Ramos (cell line): ENCODE measurements around the gene WWOX.
"Not testable (repeated sequence)": the region's sequence is repeated elsewhere in the genome, so short reads cannot be mapped to it uniquely, and the experiment has no call there.

Source experiments
- in situ Hi-C: fragments of 300-500 bp; cut with MboI; formaldehyde crosslinking; loops from one replicate; pipeline ENCODE4 v1.14.3; 2022; ENCODE audit warnings: low sequenced_read_pairs; ENCODE audit not compliant: unreplicated experiment

Gene WWOX

GRCh38 chr16:78099271-78100111 is at the start of gene WWOX:
WWOX (plus strand) TSS chr16:78099654.
- in situ Hi-C loops = no loop called here

- in situ Hi-C loops = no loop called here
Observed at GRCh38 chr16:78050734-78051400, 48.6 kb upstream of the WWOX start.

- in situ Hi-C loops = no loop called here
Observed at GRCh38 chr16:78057803-78058564, 41.5 kb upstream of the WWOX start.

GRCh38 chr16:78059806-78060205 is 39.6 kb upstream of the WWOX start:
- in situ Hi-C loops = not testable (repeated sequence)

DNA sequence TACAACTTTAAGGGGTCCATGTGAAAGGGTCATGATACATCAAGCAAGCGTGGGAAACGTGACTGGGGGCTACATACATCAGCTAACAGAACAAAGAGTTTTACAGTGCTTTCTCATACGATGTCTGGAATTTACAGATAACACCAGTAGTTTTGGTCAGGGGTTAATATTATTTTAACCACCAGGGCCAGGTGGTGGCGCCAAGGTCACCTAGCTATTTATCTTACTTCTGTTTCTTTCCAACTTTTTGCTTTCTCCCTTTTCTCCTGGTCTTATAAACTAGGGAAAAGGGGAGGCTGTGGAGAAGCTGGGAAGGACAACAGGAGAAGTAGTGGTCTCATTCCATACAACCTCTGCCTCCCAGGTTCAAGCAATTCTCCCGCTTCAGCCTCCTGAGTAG is 39.2 kb upstream of the WWOX start:
- in situ Hi-C loops = no loop called here

DNA sequence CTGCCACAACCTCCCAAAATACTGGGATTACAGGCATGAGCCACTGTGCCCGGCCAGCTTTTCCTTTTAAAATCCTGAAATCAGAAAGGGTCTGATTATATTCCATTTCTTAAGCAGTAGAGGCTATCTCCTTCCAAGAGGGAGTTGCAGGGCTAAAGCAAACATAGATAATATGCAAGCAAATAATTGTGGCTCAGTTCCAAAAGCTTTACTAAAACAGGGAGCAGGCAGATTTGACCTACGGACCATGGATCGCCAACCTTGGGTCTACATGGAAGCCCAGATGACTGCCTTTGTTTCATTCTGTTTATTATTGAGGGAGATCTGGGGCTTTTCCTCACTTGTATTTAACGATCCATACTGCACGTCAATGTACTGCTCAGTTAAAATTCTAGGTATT is 38.6 kb upstream of the WWOX start:
- in situ Hi-C loops = no loop called here

GRCh38 chr16:78065319-78065718 is 34.1 kb upstream of the WWOX start:
- in situ Hi-C loops = no loop called here

DNA sequence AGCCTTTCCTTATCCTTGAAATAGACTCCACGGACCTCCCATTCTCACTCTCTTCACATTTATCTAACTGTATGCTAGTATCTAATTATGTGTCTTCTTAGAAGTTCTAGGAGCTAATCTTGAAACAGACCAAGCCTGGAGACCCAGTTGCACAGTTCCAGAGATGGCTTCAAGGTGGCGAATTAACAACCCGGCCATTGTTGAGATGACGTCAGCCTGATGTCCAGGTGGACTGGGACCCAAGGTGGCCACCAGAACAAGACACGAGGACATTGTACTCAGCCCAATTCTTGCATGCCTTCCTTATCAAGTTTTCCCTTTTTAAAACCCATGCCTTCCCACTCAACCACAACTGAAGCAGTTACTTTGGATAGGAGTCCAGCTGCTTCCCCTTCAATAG is 29.5 kb upstream of the WWOX start:
- in situ Hi-C loops = no loop called here

GRCh38 chr16:78072275-78072674 is 27.2 kb upstream of the WWOX start:
- in situ Hi-C loops = no loop called here

GRCh38 chr16:78075800-78076199 is 23.7 kb upstream of the WWOX start:
- in situ Hi-C loops = no loop called here

DNA sequence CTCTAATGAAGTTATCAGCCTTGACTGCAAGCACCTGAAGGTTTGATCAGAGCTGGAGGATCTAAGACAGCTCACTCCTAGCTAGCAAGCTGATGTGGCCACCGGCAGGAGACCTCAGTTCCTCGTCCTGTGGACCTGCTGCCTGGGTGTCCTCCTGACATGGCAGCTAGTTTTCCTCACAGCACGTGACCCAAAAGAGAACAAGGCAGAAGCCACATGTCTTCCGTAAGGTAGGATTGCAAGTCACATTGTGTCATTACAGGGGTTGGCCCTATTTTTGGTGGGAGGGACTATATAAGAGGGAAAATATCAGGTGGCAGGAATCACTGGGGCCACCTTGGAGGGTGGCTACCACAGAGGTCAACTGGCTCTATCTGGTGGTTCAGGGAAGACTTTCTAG is 18.1 kb upstream of the WWOX start:
- in situ Hi-C loops = no loop called here

- in situ Hi-C loops = no loop called here
Observed at GRCh38 chr16:78091419-78091818, 8.0 kb upstream of the WWOX start.

GRCh38 chr16:78092758-78093157 is 6.7 kb upstream of the WWOX start:
- in situ Hi-C loops = no loop called here

GRCh38 chr16:78094166-78094565 is 5.3 kb upstream of the WWOX start:
- in situ Hi-C loops = no loop called here

GRCh38 chr16:78094998-78095397 is 4.5 kb upstream of the WWOX start:
- in situ Hi-C loops = no loop called here

DNA sequence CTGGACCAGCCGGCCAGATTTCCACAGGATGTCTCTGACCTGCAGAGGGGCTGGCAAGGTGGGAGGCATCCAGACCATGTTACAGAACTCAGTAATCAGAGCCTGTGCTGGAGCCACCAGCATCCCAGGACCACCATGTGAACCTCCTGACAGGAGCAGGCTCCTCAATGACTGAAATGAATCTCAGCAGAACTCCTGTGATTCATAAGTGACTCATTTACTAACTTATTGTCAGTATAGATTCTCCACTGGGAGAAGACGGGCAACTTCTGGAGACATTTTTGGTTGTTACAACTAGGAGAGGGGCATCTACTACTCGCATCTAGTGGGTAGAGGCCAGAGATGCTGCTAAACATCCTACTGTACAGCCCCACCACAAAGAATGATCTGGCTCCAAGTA is 3.1 kb upstream of the WWOX start:
- in situ Hi-C loops = no loop called here

DNA sequence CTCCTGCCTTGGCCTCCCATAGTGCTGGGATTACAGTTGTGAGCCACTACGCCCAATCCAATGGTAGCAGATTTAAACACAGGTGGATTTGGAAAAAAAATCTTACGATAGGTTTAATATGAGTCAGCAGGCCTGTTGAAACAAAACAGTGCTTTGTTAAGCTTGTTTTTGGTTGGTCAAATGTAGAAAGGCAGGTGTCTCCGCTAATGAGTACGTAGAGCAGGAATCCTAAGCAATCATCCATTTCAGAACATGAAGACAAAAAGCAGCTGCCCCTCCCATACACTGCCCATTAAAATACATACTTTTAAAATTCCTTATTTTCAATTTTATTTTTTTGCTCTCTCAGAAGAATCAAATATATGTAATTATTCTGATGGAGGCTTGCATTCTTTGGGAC is 1.9 kb upstream of the WWOX start:
- in situ Hi-C loops = no loop called here

GRCh38 chr16:78098087-78098486 is 1.4 kb upstream of the WWOX start:
- in situ Hi-C loops = no loop called here

- in situ Hi-C loops = no loop called here
Observed at GRCh38 chr16:78098595-78099270, 721 bp upstream of the WWOX start.

DNA sequence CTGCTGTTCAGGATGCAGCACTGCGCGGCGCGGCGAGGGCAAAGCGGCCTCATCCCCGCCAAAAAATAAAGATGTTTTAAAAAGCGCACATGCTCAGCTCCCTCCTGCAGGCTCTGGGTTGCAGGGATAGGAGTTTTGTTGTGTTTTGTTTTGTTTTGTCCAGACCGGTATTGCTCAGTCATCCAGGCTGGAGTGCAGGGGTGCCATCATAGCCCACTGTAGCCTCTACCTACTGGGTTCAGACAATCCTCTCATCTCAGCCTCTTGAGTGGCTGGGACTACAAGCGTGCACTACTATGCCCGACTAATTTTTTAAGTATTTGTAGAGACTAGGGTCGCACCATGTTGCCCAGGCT is 636 bp downstream of the WWOX start:
- in situ Hi-C loops = no loop called here
